Loucy (cell line): ENCODE data around the gene S1PR4.

Experiments used
- H2AFZ ChIP-seq: fragments of 200-600 bp; sonication (generic); 2 replicates; pipeline ENCODE4 v1.6.0; 2016; ENCODE audit warnings: antibody characterized with exemption, mild to moderate bottlenecking, low read length, moderate library complexity
- H3F3A ChIP-seq: fragments of 200-600 bp; 2 replicates; pipeline ENCODE4 v1.6.0; 2016; ENCODE audit warnings: antibody characterized with exemption, low read depth, mild to moderate bottlenecking
- H3K27me3 ChIP-seq: fragments of 200-600 bp; sonication (generic); 2 replicates; pipeline ENCODE4 v1.6.1; 2014; ENCODE audit warnings: low read length, mild to moderate bottlenecking; ENCODE audit not compliant: insufficient read depth, poor library complexity, severe bottlenecking
- H3K36me3 ChIP-seq: fragments of 200-600 bp; sonication (generic); 2 replicates; pipeline ENCODE4 v1.6.1; 2016; ENCODE audit warnings: low read length; ENCODE audit not compliant: insufficient read depth
- H3K4me1 ChIP-seq: fragments of 200-600 bp; sonication (generic); 2 replicates; pipeline ENCODE4 v1.5.1; 2014; ENCODE audit warnings: low read length, mild to moderate bottlenecking; ENCODE audit not compliant: insufficient read depth, poor library complexity, severe bottlenecking
- H3K4me2 ChIP-seq: fragments of 200-600 bp; sonication (generic); 2 replicates; pipeline ENCODE4 v1.6.0; 2014; ENCODE audit warnings: antibody characterized with exemption, low read length, low read depth, mild to moderate bottlenecking; ENCODE audit not compliant: poor library complexity, severe bottlenecking
- H3K4me3 ChIP-seq: fragments of 200-600 bp; sonication (generic); 2 replicates; pipeline ENCODE4 v1.5.1; 2014; ENCODE audit warnings: low read length, mild to moderate bottlenecking, mixed read lengths; ENCODE audit not compliant: poor library complexity, severe bottlenecking
- H3K79me2 ChIP-seq: fragments of 200-600 bp; sonication (generic); 2 replicates; pipeline ENCODE4 v1.6.1; 2014; ENCODE audit warnings: low read length; ENCODE audit not compliant: insufficient read depth
- H3K9ac ChIP-seq: fragments of 200-600 bp; sonication (generic); 2 replicates; pipeline ENCODE4 v1.6.0; 2014; ENCODE audit warnings: mild to moderate bottlenecking, low read depth, low read length, moderate library complexity; ENCODE audit not compliant: poor library complexity, severe bottlenecking
- H3K9me2 ChIP-seq: fragments of 200-600 bp; sonication (generic); replicated peaks from 2 replicates; pipeline ENCODE4 v1.6.1; 2016; ENCODE audit warnings: low read depth, low read length, mixed read lengths
- H3K9me3 ChIP-seq: fragments of 200-600 bp; sonication (generic); 2 replicates; pipeline ENCODE4 v1.6.1; 2014; ENCODE audit warnings: mild to moderate bottlenecking, antibody characterized with exemption, low read length, low read depth; ENCODE audit not compliant: insufficient read depth
- H4K20me1 ChIP-seq: fragments of 200-600 bp; sonication (generic); 2 replicates; pipeline ENCODE4 v1.6.0; 2014; ENCODE audit warnings: antibody characterized with exemption, low read length, mild to moderate bottlenecking; ENCODE audit not compliant: insufficient read depth, poor library complexity, severe bottlenecking
- EZH2phosphoT487 ChIP-seq: fragments of 200-600 bp; IDR thresholded peaks from 2 replicates; pipeline ENCODE4 v1.6.1; 2018; ENCODE audit warnings: antibody characterized with exemption, mild to moderate bottlenecking, moderate library complexity, borderline replicate concordance
- TF ChIP-seq, protein P1 (sequence below): fragments of 200-600 bp; sonication (generic); conservative IDR thresholded peaks from 2 replicates; pipeline ENCODE4 v1.5.1; 2014; ENCODE audit warnings: mild to moderate bottlenecking, antibody characterized with exemption, low read length

S1PR4 gene

DNA sequence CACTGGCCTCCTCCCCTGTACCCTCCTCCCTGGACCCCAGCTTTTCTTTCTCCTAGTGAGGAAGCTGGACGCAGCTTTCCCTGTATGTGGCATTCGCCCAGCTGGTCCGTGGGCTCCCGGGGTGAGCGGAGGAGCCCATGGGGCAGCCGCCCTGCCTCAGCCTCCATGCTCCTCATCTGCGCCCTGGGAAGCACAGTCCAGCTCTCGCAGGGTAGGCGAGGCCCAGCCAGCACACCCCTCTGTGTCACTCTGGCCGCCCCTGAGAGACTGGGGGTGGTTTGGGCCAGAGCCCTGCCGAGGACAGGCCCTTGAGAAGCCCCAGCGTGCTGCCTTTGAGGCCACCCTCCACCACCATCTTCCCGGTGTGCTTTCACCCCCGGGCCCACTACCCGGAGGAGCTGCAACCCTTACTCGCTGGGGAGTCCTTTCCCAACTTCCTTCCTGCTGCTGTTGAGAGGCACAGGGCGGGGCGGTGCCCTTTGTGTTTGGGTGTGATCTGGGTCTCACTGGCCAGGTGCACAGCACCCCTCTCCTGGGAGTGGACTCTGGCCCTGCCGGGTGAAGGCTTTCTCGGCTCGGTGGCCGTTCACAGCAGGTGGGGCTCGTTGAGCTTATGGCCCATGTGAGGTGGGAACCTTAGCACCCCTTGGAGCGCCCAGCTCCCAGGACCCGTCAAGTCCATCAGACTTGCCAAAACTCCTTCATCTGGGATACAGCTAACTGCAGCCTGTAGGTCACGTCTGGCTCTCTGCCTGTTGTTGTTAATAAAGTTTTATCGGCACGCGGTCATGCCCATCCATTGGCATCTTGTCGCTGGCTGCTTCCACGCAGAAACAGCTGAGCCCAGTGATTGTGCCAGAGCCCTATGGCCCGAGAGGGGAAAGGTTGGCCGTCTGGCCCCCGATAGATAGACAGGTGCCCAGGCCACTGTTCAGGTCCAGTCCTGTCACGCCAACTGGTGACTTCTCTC is 10.3 kb downstream of the S1PR4 start:
- Histone ChIP-seq H3K36me3 (no peaks in the 10 kb centered on the region; the same call in 1 of the 2 replicates), H3K4me2 (peak overlapping the region; percentile 100), H3F3A (no peaks in the 10 kb centered on the region), H3K9me3 (no peaks in the 10 kb centered on the region), H3K79me2 (peaks cover 68% of the 10 kb centered on the region), H3K9me2 (no peaks in the 10 kb centered on the region), H3K4me1 (peaks cover 26% of the 10 kb centered on the region), H3K4me3 (peak overlapping the region; percentile 29), H3K27me3 (no peaks in the 10 kb centered on the region), H2AFZ (no peak overlapping the region), H4K20me1 (peaks cover 34% of the 10 kb centered on the region), H3K9ac (peak overlapping the region; percentile 82)
- TF ChIP-seq, protein P1, sequence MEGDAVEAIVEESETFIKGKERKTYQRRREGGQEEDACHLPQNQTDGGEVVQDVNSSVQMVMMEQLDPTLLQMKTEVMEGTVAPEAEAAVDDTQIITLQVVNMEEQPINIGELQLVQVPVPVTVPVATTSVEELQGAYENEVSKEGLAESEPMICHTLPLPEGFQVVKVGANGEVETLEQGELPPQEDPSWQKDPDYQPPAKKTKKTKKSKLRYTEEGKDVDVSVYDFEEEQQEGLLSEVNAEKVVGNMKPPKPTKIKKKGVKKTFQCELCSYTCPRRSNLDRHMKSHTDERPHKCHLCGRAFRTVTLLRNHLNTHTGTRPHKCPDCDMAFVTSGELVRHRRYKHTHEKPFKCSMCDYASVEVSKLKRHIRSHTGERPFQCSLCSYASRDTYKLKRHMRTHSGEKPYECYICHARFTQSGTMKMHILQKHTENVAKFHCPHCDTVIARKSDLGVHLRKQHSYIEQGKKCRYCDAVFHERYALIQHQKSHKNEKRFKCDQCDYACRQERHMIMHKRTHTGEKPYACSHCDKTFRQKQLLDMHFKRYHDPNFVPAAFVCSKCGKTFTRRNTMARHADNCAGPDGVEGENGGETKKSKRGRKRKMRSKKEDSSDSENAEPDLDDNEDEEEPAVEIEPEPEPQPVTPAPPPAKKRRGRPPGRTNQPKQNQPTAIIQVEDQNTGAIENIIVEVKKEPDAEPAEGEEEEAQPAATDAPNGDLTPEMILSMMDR, result no peak
- no peak for TF ChIP-seq EZH2phosphoT487

DNA sequence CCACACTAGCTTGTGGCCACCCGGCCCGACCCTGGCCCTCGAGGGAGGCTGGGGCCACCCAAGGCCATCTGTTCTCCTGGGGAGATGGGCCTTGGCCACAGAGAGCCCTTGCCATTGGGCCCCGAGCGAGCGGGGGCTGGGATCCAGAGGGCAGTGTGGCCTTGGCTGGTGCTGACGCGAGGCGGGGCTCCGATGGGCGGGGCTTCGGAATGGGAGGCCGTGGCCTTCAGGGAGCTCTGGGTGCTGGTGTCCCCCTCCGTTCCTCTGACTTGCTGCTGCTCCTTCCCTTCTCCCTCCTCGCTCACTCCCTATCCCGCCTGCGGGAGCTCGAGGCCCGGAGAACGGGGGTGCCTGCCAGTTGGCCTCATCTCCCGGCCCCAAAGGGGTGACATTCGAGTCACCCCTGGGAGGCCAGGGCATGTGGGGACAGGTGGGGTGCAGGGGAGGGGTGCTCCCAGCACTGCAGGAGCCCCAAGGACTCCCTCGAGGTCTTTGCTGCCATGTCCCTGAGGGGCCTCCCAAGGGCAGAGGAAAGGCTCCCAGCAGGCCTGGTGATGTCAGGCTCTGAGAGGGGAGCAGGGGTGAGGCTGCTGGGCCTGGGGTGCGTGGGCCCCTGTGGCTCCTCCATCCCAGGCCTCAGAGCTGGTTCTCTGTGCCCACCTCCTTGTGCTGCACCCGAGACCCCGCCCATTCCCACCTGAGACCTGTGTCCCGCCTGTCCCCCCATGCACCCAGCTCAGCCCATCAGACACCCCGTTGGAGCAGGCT is 11.3 kb downstream of the S1PR4 start:
- Histone ChIP-seq H4K20me1 (peaks cover 25% of the 10 kb centered on the region), H3K9me3 (no peaks in the 10 kb centered on the region), H3K4me1 (peaks cover 26% of the 10 kb centered on the region), H3F3A (no peaks in the 10 kb centered on the region), H2AFZ (no peak overlapping the region), H3K79me2 (peaks cover 60% of the 10 kb centered on the region), H3K36me3 (no peaks in the 10 kb centered on the region; the same call in 1 of the 2 replicates), H3K27me3 (no peaks in the 10 kb centered on the region), H3K4me3 (no peak overlapping the region), H3K4me2 (peak overlapping the region; percentile 100), H3K9ac (no peak overlapping the region), H3K9me2 (no peaks in the 10 kb centered on the region)
- TF ChIP-seq, protein P1, result no peak
- no peak for TF ChIP-seq EZH2phosphoT487

- Histone ChIP-seq H3K9me3 (no peaks in the 10 kb centered on the region), H3F3A (no peaks in the 10 kb centered on the region), H3K79me2 (peaks cover 60% of the 10 kb centered on the region), H3K9ac (no peak overlapping the region), H3K4me1 (peaks cover 26% of the 10 kb centered on the region), H2AFZ (no peak overlapping the region), H3K9me2 (no peaks in the 10 kb centered on the region), H3K27me3 (no peaks in the 10 kb centered on the region), H3K4me3 (no peak overlapping the region), H3K4me2 (no peak overlapping the region), H4K20me1 (peaks cover 24% of the 10 kb centered on the region), H3K36me3 (no peaks in the 10 kb centered on the region; the same call in 1 of the 2 replicates)
- TF ChIP-seq EZH2phosphoT487, result no peak
These were observed 11.9 kb downstream of the S1PR4 start for GRCh38 chr19:3190470-3190770.
